Measurements from ENCODE around the gene REXO5. TPM values are rescaled to one million over a fixed set of nuclear protein-coding genes. Genes with fewer than 3 reads are reported as not detected.

The REXO5 gene
- total RNA-seq, 4 donors from 2014 or later, result 3.5 to 9.1 (median 3.9) TPM

DNA sequence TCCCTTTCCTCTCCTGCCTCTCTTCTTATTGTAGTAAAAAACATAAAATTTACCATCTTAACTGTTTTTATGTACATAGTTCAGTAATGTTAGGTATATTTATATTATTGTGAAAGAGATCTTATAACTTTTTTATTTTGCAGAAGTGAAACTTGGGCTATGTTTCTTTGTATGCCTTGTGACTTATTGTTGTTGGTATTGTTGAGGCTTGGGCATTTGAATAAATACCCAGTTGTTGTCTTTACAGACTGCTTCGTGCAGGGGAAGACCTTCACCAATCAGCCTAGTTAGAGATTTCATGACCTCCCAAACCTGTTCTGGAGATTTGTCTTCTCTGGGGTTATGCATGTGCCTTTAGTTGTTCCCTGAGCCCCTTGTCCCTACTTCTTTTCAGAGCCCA lies 31.9 kb downstream of the REXO5 start:
- Histone ChIP-seq H3K4me1 (no peaks in the 10 kb centered on the region), H3K27me3 (no peaks in the 10 kb centered on the region), H3K4me3 (no peak overlapping the region), H3K36me3 (peaks cover 16% of the 10 kb centered on the region), H3K9me3 (no peaks in the 10 kb centered on the region), H3K27ac (no peak overlapping the region)
- no peak for DNase-seq (ENCODE audit: low spot score in 2 of 2)
- 84% methylated on average over 1 of the region's 1 CpG for WGBS
- no peak for TF ChIP-seq POLR2A (IDR thresholded peaks at IDR 0.05)
- no peak for TF ChIP-seq EP300 (IDR thresholded peaks at IDR 0.05)
- TF ChIP-seq CTCF (IDR thresholded peaks at IDR 0.05), result no peak
- TF ChIP-seq POLR2AphosphoS5 (IDR thresholded peaks at IDR 0.05), result no peak

- Histone ChIP-seq H3K9me3 (no peaks in the 10 kb centered on the region), H3K4me1 (no peaks in the 10 kb centered on the region), H3K27ac (no peak overlapping the region), H3K4me3 (no peak overlapping the region), H3K27me3 (no peaks in the 10 kb centered on the region), H3K36me3 (peaks cover 10% of the 10 kb centered on the region)
- 83% methylated on average over 2 of the region's 2 CpGs for WGBS
- TF ChIP-seq EP300 (IDR thresholded peaks at IDR 0.05) (no peak), CTCF (IDR thresholded peaks at IDR 0.05) (no peak), POLR2AphosphoS5 (IDR thresholded peaks at IDR 0.05) (no peak), POLR2A (IDR thresholded peaks at IDR 0.05) (no peak)
- no peak for DNase-seq (ENCODE audit: low spot score in 2 of 2)
Measured at GRCh38 chr16:20839504-20839903, 33.2 kb downstream of the REXO5 start.

- Histone ChIP-seq H3K4me1 (no peaks in the 10 kb centered on the region), H3K27me3 (no peaks in the 10 kb centered on the region), H3K36me3 (no peaks in the 10 kb centered on the region), H3K27ac (no peak overlapping the region), H3K4me3 (no peak overlapping the region), H3K9me3 (no peaks in the 10 kb centered on the region)
- no peak for DNase-seq (ENCODE audit: low spot score in 2 of 2)
- 73% methylated on average over 2 of the region's 2 CpGs for WGBS
- TF ChIP-seq CTCF (IDR thresholded peaks at IDR 0.05) (no peak), POLR2A (IDR thresholded peaks at IDR 0.05) (no peak), EP300 (IDR thresholded peaks at IDR 0.05) (no peak), POLR2AphosphoS5 (IDR thresholded peaks at IDR 0.05) (no peak)
Measured at GRCh38 chr16:20844054-20844453, 37.7 kb downstream of the REXO5 start.

GRCh38 chr16:20844588-20844987 lies 38.3 kb downstream of the REXO5 start:
- H3K4me1 ChIP-seq, result peaks cover 2% of the 10 kb centered on the region
- WGBS, result 50% methylated on average over 3 of the region's 3 CpGs
- no peak overlapping the region for H3K4me3 ChIP-seq
- H3K27me3 ChIP-seq, result no peaks in the 10 kb centered on the region
- H3K9me3 ChIP-seq, result no peaks in the 10 kb centered on the region
- H3K27ac ChIP-seq, result no peak overlapping the region
- no peak for DNase-seq (ENCODE audit: low spot score in 2 of 2)
- TF ChIP-seq POLR2A (IDR thresholded peaks at IDR 0.05), result no peak
- TF ChIP-seq CTCF (IDR thresholded peaks at IDR 0.05), result no peak
- TF ChIP-seq EP300 (IDR thresholded peaks at IDR 0.05), result no peak
- no peak for TF ChIP-seq POLR2AphosphoS5 (IDR thresholded peaks at IDR 0.05)
- no peaks in the 10 kb centered on the region for H3K36me3 ChIP-seq

GRCh38 chr16:20846030-20846429 lies 39.7 kb downstream of the REXO5 start:
- WGBS, result 68% methylated on average over 4 of the region's 6 CpGs
- H3K36me3 ChIP-seq, result no peaks in the 10 kb centered on the region
- no peak for DNase-seq (ENCODE audit: low spot score in 2 of 2)
- no peaks in the 10 kb centered on the region for H3K27me3 ChIP-seq
- peaks cover 16% of the 10 kb centered on the region for H3K4me1 ChIP-seq
- no peak overlapping the region for H3K4me3 ChIP-seq
- H3K27ac ChIP-seq, result no peak overlapping the region
- H3K9me3 ChIP-seq, result no peaks in the 10 kb centered on the region
- TF ChIP-seq POLR2AphosphoS5 (IDR thresholded peaks at IDR 0.05), result no peak
- no peak for TF ChIP-seq CTCF (IDR thresholded peaks at IDR 0.05)
- no peak for TF ChIP-seq EP300 (IDR thresholded peaks at IDR 0.05)
- TF ChIP-seq POLR2A (IDR thresholded peaks at IDR 0.05), result no peak
